GM12874 (cell line): ENCODE data around the gene RCAN2.
A peak's percentile ranks its signal among the peaks of the same experiment; 100 is the strongest.

Experiments used
- TF ChIP-seq, protein P1 (sequence below): IDR thresholded peaks from 2 replicates; pipeline ENCODE4 v1.5.1; 2011; ENCODE audit warnings: low read depth, mild to moderate bottlenecking, control low read depth, low read length, moderate library complexity; ENCODE audit not compliant: insufficient read depth

The RCAN2 gene

DNA sequence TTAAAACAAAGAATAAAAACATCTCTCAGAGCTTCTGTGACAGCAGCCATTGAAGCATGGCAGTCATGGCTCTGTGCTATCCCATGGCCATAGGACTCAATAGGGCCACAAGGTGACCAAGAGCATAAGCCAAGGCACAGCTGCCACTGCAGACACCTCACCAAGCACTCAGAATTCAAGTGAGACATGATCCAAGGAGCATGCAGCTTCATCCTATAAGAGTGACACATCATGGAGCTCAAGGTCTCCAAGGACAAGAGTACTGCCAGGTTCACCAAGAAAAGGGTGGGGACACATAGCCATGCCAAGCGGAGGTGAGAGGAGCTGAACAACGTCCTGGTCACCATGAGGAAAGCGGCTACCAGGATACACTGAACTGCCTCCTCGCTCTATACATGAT is 53.0 kb downstream of the RCAN2 start:
- TF ChIP-seq, protein P1, sequence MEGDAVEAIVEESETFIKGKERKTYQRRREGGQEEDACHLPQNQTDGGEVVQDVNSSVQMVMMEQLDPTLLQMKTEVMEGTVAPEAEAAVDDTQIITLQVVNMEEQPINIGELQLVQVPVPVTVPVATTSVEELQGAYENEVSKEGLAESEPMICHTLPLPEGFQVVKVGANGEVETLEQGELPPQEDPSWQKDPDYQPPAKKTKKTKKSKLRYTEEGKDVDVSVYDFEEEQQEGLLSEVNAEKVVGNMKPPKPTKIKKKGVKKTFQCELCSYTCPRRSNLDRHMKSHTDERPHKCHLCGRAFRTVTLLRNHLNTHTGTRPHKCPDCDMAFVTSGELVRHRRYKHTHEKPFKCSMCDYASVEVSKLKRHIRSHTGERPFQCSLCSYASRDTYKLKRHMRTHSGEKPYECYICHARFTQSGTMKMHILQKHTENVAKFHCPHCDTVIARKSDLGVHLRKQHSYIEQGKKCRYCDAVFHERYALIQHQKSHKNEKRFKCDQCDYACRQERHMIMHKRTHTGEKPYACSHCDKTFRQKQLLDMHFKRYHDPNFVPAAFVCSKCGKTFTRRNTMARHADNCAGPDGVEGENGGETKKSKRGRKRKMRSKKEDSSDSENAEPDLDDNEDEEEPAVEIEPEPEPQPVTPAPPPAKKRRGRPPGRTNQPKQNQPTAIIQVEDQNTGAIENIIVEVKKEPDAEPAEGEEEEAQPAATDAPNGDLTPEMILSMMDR = no peak

DNA sequence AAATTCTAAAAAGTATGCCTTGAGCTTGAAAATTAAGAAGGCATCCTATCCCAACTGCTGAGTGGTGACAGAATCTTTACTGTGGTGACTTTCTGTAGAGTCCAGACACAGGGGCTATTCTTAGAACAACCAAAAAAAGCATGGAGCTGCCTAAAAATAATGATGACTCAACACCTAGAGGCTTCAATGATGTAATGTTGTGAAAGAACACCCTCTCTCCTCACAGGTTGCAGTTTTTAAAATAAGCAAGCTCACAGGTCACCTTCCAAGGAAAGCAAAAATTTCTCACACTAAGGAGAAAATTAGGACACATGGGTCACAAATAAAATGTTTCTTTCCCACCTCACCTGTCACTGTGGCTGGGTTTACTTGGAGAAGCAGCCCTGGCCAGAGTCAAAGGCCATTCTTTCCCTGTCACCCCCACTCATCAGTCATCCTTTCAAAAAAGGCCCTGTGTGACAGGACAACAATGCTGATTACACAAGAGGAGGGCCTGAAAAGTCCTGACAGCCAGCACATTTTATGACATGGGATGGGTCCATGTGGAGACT is 53.5 kb downstream of the RCAN2 start:
- TF ChIP-seq, protein P1 = no peak

GRCh38 chr6:46422619-46423018 is 68.6 kb downstream of the RCAN2 start:
- TF ChIP-seq, protein P1 = no peak

DNA sequence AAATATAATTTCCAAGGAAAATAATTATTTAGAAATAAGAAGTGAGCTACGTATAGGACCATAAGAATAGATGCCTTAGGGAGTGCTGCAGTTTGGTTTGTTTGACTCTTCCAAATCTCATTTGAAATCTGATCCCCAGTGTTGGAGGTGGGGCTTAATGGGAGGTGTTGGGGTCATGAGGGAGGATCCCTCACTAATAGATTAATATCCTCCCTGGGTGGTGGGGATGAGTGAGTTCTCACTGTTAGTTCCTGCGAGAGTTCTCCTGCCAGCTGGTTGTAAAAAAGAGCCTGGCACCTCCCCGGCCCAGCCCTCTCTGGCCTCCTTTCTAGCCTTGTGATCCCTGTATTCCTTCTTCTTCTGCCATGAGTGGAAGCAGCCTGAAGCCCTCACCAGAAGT is 69.3 kb downstream of the RCAN2 start:
- TF ChIP-seq, protein P1 = no peak

GRCh38 chr6:46420921-46421638 is 70.2 kb downstream of the RCAN2 start:
- TF ChIP-seq, protein P1 = no peak

DNA sequence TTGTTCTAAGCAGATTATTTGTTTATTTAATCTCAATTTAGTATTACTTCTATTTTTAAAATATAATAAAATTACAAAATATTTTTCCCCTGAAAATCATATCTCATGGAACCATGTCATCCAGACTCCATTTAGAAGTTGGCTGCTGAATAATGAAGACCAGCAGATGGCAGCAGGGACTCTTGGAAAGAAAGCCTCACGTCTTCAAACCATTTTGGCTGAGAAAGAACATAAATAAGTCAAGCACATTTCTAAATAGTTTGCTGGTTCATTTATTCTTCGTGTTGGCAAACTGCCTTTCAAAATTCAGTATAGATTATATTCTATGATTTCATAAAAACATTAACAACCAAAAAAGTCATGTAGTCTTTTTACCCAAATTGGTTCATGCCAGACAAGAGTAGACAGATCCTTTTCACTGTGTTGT is 71.7 kb downstream of the RCAN2 start:
- TF ChIP-seq, protein P1 = peak; percentile 39

DNA sequence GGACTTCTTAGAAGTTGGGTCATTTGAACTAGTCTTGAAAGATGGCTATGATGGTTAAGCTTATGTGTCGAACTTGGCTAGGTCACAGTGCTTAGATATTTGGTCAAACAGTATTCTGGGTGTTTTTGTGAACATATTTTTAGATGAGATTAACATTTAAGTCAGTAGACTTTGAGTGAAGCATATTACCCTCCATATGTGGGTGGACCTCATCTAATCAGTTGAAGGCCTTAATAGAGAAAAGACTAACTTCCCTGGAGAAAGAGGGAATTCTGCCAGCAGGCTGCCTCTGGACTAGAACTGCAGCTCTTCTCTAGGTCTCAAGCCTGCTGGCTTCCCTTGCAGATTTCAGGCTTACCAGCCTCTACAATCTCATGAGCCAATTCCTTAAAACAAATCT is 76.9 kb downstream of the RCAN2 start:
- TF ChIP-seq, protein P1 = no peak
